ENCODE results near the gene OR11H1. TPM values are rescaled to one million over a fixed set of nuclear protein-coding genes. Genes with fewer than 3 reads are reported as not detected.
"Not testable (repeated sequence)": the region's sequence is repeated elsewhere in the genome, so short reads cannot be mapped to it uniquely, and the experiment has no call there.

OR11H1 gene
- not detected for total RNA-seq

- DNase-seq; H3K36me3 Mint-ChIP-seq (ENCODE audit: low read depth); H3K27me3 Mint-ChIP-seq; H3K4me3 Mint-ChIP-seq; H3K27ac Mint-ChIP-seq; H3K4me1 Mint-ChIP-seq; H3K9me3 Mint-ChIP-seq; POLR2A ChIA-PET; CTCF ChIA-PET: not testable (repeated sequence)
These were observed at the start of gene OR11H1 for GRCh38 chr22:15527892-15528291. Gene OR11H1, plus strand, starts transcription at chr22:15528192. Its CDS starts 0 bp downstream, at chr22:15528192.

GRCh38 chr22:15509967-15510366 is 18.0 kb upstream of the OR11H1 start:
- H3K4me1 Mint-ChIP-seq; H3K9me3 Mint-ChIP-seq; H3K4me3 Mint-ChIP-seq; H3K27me3 Mint-ChIP-seq; CTCF ChIA-PET; POLR2A ChIA-PET; DNase-seq; H3K27ac Mint-ChIP-seq; H3K36me3 Mint-ChIP-seq (ENCODE audit: low read depth): not testable (repeated sequence)

GRCh38 chr22:15515896-15516295 is 12.1 kb upstream of the OR11H1 start:
- H3K4me3 Mint-ChIP-seq; H3K4me1 Mint-ChIP-seq; DNase-seq; CTCF ChIA-PET; H3K36me3 Mint-ChIP-seq (ENCODE audit: low read depth); H3K27ac Mint-ChIP-seq; H3K9me3 Mint-ChIP-seq; POLR2A ChIA-PET; H3K27me3 Mint-ChIP-seq: not testable (repeated sequence)

- CTCF ChIA-PET; H3K27me3 Mint-ChIP-seq; H3K36me3 Mint-ChIP-seq (ENCODE audit: low read depth); DNase-seq; H3K9me3 Mint-ChIP-seq; H3K27ac Mint-ChIP-seq; H3K4me1 Mint-ChIP-seq; POLR2A ChIA-PET; H3K4me3 Mint-ChIP-seq: not testable (repeated sequence)
These were observed 25.8 kb downstream of the OR11H1 start for GRCh38 chr22:15553767-15554166.

- H3K4me1 Mint-ChIP-seq; H3K27me3 Mint-ChIP-seq; DNase-seq; H3K36me3 Mint-ChIP-seq (ENCODE audit: low read depth); H3K27ac Mint-ChIP-seq; H3K4me3 Mint-ChIP-seq; POLR2A ChIA-PET; H3K9me3 Mint-ChIP-seq; CTCF ChIA-PET: not testable (repeated sequence)
These were observed 35.5 kb downstream of the OR11H1 start for GRCh38 chr22:15563461-15563860.

- H3K4me1 Mint-ChIP-seq; H3K36me3 Mint-ChIP-seq (ENCODE audit: low read depth); CTCF ChIA-PET; H3K4me3 Mint-ChIP-seq; POLR2A ChIA-PET; H3K27ac Mint-ChIP-seq; H3K27me3 Mint-ChIP-seq; H3K9me3 Mint-ChIP-seq; DNase-seq: not testable (repeated sequence)
These were observed 37.1 kb downstream of the OR11H1 start for GRCh38 chr22:15565063-15565462.

Other genes with a start within 250 kb of the OR11H1 start
- gene POTEH, start 161.8 kb downstream of the OR11H1 start, total RNA-seq, result not detected